Ovary (tissue), 3 donors: ENCODE results near the gene GHITM.

Source experiments
- POLR2A ChIP-seq: fragments of 450-650 bp; IDR thresholded peaks from one replicate; pipeline ENCODE4 v1.6.1; 2017; ENCODE audit warnings: antibody characterized with exemption, mild to moderate bottlenecking, moderate library complexity
- TF ChIP-seq, protein P1 (sequence below), 3 donors: fragments of 450-650 bp in 2 of 3; fragments of 200-600 bp in 1 of 3; IDR thresholded peaks; one replicate each; pipeline versions ENCODE4 v1.5.1 to v1.8.0; 2016 to 2022; ENCODE audit warnings: antibody characterized with exemption in 3 of 3, mild to moderate bottlenecking in 1 of 3
- donor health status: DM: no; HTN: no; CAD: no.

GRCh38 chr10:84195044-84195830 is 55.9 kb downstream of the GHITM start:
- no peak for TF ChIP-seq POLR2A
- TF ChIP-seq, protein P1, sequence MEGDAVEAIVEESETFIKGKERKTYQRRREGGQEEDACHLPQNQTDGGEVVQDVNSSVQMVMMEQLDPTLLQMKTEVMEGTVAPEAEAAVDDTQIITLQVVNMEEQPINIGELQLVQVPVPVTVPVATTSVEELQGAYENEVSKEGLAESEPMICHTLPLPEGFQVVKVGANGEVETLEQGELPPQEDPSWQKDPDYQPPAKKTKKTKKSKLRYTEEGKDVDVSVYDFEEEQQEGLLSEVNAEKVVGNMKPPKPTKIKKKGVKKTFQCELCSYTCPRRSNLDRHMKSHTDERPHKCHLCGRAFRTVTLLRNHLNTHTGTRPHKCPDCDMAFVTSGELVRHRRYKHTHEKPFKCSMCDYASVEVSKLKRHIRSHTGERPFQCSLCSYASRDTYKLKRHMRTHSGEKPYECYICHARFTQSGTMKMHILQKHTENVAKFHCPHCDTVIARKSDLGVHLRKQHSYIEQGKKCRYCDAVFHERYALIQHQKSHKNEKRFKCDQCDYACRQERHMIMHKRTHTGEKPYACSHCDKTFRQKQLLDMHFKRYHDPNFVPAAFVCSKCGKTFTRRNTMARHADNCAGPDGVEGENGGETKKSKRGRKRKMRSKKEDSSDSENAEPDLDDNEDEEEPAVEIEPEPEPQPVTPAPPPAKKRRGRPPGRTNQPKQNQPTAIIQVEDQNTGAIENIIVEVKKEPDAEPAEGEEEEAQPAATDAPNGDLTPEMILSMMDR (IDR thresholded peaks at IDR 0.05) = no peak
